ENCODE measurements around the gene TBX4.
"Not testable (repeated sequence)": the region's sequence is repeated elsewhere in the genome, so short reads cannot be mapped to it uniquely, and the experiment has no call there.

DNA sequence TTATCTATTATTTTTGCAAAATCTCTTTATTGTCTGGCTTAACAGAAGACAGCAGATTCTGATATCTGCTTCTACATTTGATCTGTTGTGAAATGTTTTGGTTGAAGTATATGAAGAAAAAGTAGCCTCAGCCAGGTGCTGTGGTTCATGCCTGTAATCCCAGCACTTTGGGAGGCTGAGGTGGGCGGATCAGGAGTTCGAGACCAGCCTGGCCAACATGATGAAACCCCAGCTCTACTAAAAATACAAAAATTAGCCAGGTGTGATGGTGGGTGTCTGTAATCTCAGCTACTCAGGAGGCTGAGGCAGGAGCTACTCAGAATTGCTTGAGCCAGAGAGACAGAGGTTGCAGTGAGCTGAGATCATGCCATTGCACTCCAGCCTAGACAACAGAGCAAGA is 75.2 kb downstream of the TBX4 start:
- TF ChIP-seq, protein P1, sequence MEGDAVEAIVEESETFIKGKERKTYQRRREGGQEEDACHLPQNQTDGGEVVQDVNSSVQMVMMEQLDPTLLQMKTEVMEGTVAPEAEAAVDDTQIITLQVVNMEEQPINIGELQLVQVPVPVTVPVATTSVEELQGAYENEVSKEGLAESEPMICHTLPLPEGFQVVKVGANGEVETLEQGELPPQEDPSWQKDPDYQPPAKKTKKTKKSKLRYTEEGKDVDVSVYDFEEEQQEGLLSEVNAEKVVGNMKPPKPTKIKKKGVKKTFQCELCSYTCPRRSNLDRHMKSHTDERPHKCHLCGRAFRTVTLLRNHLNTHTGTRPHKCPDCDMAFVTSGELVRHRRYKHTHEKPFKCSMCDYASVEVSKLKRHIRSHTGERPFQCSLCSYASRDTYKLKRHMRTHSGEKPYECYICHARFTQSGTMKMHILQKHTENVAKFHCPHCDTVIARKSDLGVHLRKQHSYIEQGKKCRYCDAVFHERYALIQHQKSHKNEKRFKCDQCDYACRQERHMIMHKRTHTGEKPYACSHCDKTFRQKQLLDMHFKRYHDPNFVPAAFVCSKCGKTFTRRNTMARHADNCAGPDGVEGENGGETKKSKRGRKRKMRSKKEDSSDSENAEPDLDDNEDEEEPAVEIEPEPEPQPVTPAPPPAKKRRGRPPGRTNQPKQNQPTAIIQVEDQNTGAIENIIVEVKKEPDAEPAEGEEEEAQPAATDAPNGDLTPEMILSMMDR (IDR thresholded peaks at IDR 0.05; ENCODE audit: insufficient read depth, low read length, poor library complexity, severe bottlenecking), result not testable (repeated sequence)
- not testable (repeated sequence) for TF ChIP-seq EZH2phosphoT487 (conservative IDR thresholded peaks at IDR 0.05; ENCODE audit: low read length)
